ENCODE results near the gene B9D2.

The B9D2 gene

GRCh38 chr19:41327076-41327575, 36.8 kb downstream of the B9D2 start:
- no peak for DNase-seq

GRCh38 chr19:41325947-41326706, 37.8 kb downstream of the B9D2 start:
- DNase-seq = no peak

- DNase-seq = no peak
Measured at GRCh38 chr19:41325640-41325946, 38.4 kb downstream of the B9D2 start.

- peak; percentile 60 for DNase-seq
Measured at GRCh38 chr19:41324921-41325639, 38.9 kb downstream of the B9D2 start.

GRCh38 chr19:41324231-41324702, 39.7 kb downstream of the B9D2 start:
- no peak for DNase-seq

GRCh38 chr19:41323430-41324125, 40.4 kb downstream of the B9D2 start:
- DNase-seq = no peak

- no peak for DNase-seq
Measured at GRCh38 chr19:41323023-41323422, 40.9 kb downstream of the B9D2 start.

- DNase-seq = no peak
Measured at GRCh38 chr19:41322451-41322850, 41.5 kb downstream of the B9D2 start.

GRCh38 chr19:41321600-41322270, 42.2 kb downstream of the B9D2 start:
- no peak for DNase-seq

- DNase-seq = no peak
Measured at GRCh38 chr19:41321204-41321599, 42.7 kb downstream of the B9D2 start.

GRCh38 chr19:41320568-41320967, 43.4 kb downstream of the B9D2 start:
- DNase-seq = no peak

- no peak for DNase-seq
Measured at GRCh38 chr19:41320185-41320518, 43.8 kb downstream of the B9D2 start.

- DNase-seq = no peak
Measured at GRCh38 chr19:41319500-41320184, 44.3 kb downstream of the B9D2 start.

GRCh38 chr19:41318696-41319499, 45.1 kb downstream of the B9D2 start:
- DNase-seq = no peak

GRCh38 chr19:41316306-41316920, 47.5 kb downstream of the B9D2 start:
- DNase-seq = no peak

GRCh38 chr19:41311613-41312012, 52.3 kb downstream of the B9D2 start:
- no peak for DNase-seq

GRCh38 chr19:41311072-41311471, 52.9 kb downstream of the B9D2 start:
- no peak for DNase-seq

GRCh38 chr19:41310033-41310831, 53.7 kb downstream of the B9D2 start, which contains the start of gene CCDC97:
CCDC97 (plus strand) TSS chr19:41310172; CDS start chr19:41310311, 139 bp downstream.
- peak; percentile 72 for DNase-seq

- no peak for DNase-seq
Measured at GRCh38 chr19:41309180-41310032, 54.5 kb downstream of the B9D2 start.

All from activated gamma-delta T cell (primary cell).